ENCODE data around the gene ZBTB44.
A peak's percentile ranks its signal among the peaks of the same experiment; 100 is the strongest.

ZBTB44 gene

DNA sequence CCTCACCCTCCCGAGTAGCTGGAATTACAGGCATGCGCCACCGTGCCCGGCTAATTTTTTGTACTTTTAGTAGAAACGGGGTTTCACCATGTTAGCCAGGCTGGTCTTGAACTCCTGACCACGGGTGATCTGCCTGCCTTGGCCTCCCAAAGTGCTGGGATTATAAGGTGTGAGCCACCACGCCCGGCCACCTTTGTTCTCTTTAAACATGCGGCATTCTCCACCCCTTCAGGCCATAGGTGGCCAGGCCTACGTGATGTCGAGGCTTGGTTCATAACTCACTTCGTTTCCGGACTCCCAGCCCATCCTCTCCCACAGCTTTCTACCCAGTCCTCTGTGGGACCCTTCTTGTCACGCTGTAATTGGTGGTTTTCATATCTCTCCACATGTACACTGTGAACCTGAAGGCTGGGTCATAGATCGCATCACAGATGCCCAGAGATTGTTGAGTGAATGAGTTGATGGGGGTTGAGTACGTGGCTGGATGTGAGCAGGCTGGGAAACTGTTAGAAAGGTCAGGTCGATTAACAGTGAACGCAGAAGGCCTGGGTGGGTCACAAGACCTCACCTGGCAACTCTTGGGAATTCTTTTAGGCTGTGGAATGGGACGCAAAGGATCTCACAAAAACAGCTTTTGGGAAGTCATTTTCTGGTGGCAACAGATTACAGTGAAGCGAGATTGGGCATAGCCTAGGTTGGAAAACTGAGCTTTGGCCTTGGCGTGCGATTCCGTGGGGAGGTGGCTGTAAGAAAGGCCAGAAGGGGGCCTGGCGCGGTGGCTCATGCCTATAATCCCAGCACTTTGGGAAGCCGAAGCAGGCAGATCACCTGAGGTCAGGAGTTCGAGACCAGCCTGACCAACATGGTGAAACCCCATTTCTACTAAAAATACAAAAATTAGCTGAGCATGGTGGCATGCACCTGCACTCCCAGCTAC, 110.7 kb downstream of the ZBTB44 start:
- DNase-seq (ENCODE audit: low read depth), result no peak
- TF ChIP-seq, protein P1, sequence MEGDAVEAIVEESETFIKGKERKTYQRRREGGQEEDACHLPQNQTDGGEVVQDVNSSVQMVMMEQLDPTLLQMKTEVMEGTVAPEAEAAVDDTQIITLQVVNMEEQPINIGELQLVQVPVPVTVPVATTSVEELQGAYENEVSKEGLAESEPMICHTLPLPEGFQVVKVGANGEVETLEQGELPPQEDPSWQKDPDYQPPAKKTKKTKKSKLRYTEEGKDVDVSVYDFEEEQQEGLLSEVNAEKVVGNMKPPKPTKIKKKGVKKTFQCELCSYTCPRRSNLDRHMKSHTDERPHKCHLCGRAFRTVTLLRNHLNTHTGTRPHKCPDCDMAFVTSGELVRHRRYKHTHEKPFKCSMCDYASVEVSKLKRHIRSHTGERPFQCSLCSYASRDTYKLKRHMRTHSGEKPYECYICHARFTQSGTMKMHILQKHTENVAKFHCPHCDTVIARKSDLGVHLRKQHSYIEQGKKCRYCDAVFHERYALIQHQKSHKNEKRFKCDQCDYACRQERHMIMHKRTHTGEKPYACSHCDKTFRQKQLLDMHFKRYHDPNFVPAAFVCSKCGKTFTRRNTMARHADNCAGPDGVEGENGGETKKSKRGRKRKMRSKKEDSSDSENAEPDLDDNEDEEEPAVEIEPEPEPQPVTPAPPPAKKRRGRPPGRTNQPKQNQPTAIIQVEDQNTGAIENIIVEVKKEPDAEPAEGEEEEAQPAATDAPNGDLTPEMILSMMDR (IDR thresholded peaks at IDR 0.05; ENCODE audit: low read depth, low read length, missing control alignments), result no peak
- H3K4me3 ChIP-seq (ENCODE audit: low read depth, low read length), result no peak overlapping the region

DNA sequence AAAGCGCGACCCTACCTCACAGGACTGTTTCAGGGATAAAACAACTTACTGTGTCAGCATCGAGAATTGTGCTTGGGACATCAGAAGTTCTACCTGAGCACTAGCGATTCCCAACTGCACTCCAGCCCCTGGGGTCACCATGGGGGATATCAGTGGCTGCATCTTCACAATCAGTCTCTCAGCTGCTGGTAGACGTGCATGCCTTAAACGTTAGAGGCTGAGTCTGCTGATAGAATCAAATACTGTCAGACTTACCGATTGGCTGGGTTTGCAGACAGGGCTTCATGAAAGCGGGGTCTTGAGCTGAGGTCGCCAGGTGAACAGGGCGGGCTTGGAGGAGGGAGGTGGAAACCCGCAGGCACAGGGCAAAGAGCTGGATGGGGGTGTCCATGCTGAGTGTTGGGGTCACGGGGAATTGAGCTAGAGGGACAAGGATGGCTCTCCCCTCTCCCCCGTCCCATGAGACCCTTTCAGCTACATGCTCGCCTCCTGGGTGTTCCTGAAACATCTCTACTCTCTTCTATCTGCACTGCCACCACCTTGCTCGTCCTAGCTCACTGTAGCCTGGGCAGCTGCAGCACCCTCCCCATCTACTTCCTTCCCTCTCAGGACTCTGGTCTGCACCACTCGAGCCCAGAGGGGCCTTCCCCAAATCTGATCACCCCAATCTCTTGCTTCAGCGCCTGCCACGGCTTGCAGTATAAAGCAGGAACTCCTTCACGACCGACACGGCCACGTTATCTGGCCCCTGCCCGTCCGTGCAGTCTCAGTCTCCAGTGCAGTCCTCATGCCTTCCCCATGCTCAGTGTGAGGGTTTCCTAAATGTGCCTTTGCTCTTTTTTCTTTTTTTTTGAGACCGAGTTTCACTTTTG, 111.7 kb downstream of the ZBTB44 start:
- no peak for DNase-seq (ENCODE audit: low read depth)
- TF ChIP-seq, protein P1 (IDR thresholded peaks at IDR 0.05; ENCODE audit: low read depth, low read length, missing control alignments), result no peak
- H3K4me3 ChIP-seq (ENCODE audit: low read depth, low read length), result no peak overlapping the region

DNA sequence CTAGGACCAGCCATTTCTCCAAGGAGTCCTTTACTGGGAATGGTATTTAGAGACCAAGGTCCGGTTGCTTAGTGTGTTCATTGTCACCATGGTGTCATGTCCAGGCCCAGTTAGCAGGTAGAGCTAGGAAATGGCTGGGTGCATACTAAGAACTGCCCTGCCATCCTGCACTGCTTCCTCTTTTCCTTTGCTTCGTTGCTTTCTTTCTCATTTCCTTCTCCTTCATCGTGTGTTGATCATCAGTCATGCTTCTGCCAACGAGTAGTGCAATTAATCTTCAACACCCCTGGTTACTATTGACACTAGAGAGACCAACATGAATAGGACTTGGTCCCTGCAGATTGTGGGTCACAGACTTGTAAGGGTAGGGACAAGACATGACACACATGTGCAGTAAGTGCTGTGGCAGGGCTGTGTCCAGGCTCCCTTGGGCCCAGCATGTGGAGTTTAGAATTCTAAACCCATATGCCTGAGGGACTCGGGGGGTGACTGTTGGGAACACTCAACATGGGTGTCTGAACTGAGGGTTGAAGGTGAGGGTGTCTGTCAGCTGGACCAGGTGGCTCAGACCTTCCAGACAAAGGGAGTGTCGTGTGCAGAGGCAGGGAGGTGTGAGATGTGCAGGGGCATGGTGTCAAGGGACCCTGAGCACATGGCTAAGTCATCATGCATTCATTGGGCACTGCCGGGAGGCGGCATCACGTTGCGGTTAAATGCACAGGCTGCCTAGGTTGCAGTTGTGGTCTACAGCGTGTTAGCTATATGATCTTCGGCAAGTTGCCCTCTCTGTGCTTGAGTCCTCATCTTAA, 112.5 kb downstream of the ZBTB44 start:
- DNase-seq (ENCODE audit: low read depth), result no peak
- TF ChIP-seq, protein P1 (IDR thresholded peaks at IDR 0.05; ENCODE audit: low read depth, low read length, missing control alignments), result no peak
- no peak overlapping the region for H3K4me3 ChIP-seq (ENCODE audit: low read depth, low read length)

DNA sequence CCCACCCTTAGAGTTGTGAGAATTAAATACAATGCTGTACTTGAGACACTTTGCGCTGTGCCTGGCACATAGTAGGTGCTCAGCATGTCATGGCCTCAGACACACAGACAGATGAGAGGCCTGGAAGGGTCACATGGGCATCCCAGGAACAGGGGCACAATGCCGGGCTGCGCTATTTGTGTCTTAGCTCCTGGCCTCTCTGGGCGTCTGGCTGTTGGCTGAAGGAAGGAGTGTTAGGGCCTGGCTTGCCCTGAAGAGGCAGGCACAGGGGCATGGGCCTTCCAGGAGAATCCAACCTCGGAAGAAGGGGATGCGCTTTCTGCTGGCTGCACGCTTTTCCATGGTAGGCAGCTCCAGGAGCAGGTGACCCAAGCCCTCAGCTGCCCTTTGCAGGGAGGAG, 113.7 kb downstream of the ZBTB44 start:
- no peak overlapping the region for H3K4me3 ChIP-seq (ENCODE audit: low read depth, low read length)
- TF ChIP-seq, protein P1 (IDR thresholded peaks at IDR 0.05; ENCODE audit: low read depth, low read length, missing control alignments), result no peak
- no peak for DNase-seq (ENCODE audit: low read depth)

DNA sequence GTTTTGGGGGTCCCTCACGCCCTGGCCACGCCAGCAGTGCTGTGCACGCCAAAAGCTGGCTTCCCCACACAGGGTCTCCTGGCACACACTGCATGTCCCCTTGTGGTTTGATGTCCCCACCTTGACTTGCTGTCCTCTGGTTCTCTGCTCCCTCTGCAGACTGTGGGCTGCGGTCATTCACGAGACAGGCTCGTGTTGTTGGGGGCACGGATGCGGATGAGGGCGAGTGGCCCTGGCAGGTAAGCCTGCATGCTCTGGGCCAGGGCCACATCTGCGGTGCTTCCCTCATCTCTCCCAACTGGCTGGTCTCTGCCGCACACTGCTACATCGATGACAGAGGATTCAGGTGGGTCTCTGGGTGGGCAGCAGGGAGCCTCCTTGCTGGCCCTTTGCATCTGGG, 114.9 kb downstream of the ZBTB44 start:
- H3K4me3 ChIP-seq (ENCODE audit: low read depth, low read length), result no peak overlapping the region
- DNase-seq (ENCODE audit: low read depth), result no peak
- TF ChIP-seq, protein P1 (IDR thresholded peaks at IDR 0.05; ENCODE audit: low read depth, low read length, missing control alignments), result no peak

DNA sequence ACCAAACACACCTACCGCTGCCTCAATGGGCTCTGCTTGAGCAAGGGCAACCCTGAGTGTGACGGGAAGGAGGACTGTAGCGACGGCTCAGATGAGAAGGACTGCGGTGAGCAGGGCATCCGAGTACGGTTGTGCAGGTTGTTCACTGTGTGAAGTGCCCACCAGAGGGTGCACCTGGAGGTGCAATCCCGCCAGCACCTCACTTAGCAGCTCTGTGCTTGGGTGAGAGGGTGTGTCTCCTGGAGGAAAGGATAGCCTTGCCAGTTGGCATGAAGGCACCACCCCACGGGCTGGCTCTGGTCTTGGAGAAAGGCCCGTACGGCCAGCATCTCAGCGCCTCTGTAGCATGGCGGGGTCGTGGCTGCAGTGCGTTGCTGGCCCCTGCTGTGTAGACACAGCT, 115.8 kb downstream of the ZBTB44 start:
- no peak for DNase-seq (ENCODE audit: low read depth)
- TF ChIP-seq, protein P1 (IDR thresholded peaks at IDR 0.05; ENCODE audit: low read depth, low read length, missing control alignments), result peak; percentile 5
- H3K4me3 ChIP-seq (ENCODE audit: low read depth, low read length), result no peak overlapping the region
